Stimulated activated naive CD8-positive, alpha-beta T cell treated with anti-CD3 and anti-CD28 coated beads, Interleukin-15, Interleukin-2, amounts not matched to agents 100 U/mL and 50 U/mL, for 24 hours (primary cell): ENCODE data around the gene ODC1.

Experiments used
- ATAC-seq: fragments of 150-1000 bp; cut with Tn5 transposase; one replicate; pipeline ENCODE4 v1.10.0; 2021
- DNase-seq: peaks from one replicate; pipeline ENCODE4 v3.0.0; 2021

ODC1 gene

DNA sequence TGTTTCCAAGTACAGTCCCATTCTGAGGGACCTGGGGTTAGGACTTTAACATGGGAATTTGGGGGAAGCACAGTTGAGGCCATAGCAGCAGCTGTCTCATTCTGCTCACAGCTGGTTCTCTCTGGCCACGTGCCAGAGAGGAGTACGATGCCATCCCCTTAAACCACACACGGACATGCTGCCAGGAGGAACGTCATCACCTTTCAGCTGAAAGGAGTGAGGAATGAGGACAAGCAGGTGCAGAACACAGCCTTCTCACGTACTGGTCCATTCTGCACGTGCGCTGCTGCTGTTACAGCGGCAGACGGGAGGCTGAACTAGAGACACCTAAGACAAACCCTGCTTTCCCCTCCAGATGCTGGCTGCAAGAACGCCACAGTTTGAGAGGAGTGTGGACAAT lies 33.5 kb downstream of the ODC1 start:
- no peak for DNase-seq

DNA sequence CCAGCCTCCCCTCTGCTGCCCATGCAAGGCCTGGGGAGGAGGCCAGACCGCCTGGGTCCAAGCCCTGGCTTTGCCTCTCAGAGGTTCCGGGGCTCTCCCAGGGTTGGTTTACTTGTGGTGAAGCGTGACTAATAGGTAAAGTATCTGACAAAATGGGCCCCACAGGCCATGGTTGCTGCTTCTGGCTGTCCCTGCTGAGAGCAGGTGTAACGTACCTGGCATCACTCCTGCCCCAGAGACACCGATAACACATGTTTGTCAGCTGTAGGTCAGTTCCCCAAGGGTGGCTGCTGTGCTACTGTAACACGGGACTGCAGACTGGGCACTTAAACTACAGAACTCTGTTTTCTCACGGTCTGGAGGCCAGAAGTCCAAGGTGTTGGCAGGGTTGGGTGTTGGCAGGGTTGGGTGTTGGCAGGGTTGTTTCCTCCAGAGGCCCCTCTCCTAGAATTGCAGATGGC lies 34.1 kb downstream of the ODC1 start:
- ATAC-seq (no peak), DNase-seq (no peak)

More for the DNA sequence above, 33.5 kb downstream of the ODC1 start:
- ATAC-seq: no peak

GRCh38 chr2:10413503-10413902 lies 34.6 kb downstream of the ODC1 start:
- DNase-seq: no peak
- ATAC-seq: no peak

- DNase-seq (peak; percentile 47), ATAC-seq (no peak)
Measured at GRCh38 chr2:10412380-10412779, 35.7 kb downstream of the ODC1 start.

DNA sequence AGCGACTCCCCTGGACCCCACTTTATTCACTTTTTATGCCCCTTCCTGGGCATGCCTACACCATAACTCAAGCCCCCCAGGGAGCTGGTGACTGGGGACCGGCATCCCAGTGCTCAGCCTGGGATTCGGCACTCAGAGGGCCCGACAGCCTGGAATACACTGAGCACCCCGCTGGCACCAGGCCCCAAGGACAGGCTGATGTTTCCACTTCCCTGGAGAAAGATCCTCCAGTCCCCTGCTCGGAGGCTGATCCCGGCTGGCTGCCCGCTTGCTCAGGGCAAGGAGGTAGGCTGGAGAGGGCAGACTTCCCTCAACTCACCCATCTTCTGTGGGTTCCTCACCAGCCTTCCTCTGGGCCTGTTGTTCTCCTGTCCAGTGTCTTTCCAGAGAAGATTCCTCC lies 36.6 kb downstream of the ODC1 start:
- DNase-seq (no peak), ATAC-seq (no peak)

- ATAC-seq (no peak), DNase-seq (no peak)
Measured at GRCh38 chr2:10410823-10411437, 37.2 kb downstream of the ODC1 start.

DNA sequence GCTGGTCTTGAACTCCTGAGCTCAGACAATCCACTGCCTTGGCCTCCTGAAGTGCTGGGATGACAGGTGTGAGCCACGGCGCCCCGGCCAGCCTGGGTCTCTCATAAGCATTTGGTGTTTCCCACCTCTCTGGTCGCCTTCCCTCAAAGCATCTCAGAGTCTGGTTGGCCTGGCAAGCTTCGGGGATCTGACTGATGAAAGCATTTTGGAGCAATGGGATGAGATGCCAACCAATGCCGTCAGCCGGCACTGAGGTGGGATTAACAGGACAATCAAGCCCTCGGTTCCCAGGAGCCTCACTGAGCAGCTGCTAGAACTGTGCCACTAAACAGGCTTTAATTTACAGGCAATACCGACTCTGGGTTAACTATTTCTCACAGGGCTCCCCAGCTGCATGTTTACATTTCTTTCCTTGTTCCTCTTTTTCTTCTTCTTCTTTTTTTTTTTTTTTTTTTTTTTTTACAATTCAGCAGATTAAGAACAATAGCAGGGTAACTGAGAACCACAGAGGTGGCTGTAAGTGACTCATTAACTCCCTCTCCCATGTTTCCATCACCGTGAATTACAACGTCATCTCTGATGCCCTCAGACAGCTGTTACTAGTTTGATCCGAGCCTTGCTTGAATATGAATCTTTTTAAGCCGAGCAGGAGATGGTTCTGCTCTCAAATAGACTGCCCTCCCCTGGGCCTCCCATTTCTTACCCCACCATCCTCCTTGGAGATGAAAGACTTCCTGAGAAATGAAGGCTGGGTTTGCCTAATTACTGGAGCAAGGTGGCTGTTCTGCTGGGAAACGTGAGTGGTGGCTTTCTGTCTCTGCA lies 37.9 kb downstream of the ODC1 start:
- DNase-seq: no peak
- peak; percentile 17 for ATAC-seq

DNA sequence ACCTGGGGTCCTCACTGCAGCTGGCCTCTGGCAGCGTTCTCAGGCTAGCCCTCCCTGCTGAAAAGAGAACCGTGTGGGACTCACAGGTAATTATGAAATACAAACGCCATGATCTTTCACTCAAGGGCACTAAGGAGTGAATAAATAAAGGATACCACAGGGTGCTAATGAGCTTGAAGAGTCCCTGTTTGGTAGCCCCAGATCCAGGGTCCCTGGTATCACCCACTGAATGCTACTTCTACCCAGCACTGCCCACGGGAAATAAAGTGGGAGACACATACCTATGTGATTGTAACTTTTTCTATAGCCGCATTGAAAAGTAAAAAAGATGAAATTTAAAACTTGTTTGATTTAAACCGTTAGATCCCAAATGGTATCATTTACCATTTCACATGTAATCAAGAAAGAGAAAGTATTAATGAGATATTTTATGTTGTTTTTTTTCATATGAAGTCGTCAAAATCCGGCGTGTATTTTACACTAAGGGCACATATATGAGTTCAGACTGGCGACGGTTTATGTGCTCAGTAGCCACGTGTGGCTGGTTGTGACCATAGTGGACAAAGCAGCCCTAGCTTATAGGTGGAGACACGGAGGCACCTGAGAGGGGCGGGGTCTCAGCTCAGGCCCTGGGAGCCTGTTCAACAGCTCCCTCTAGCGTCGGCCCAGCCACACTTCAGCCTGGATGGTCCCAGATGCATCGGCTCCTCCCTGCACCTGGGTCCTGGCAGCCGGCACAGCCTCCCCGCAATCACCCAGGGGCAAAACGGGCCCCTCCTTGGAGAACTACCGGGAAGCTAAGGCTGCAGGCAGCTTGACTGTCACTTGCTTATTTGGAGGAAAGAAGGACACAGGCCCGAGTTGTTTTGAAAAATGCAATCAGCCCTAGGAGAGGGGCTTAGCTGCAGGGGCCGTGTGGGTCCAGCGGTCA lies 39.2 kb downstream of the ODC1 start:
- peak; percentile 62 for ATAC-seq
- DNase-seq: peak; percentile 86

- DNase-seq (peak; percentile 76), ATAC-seq (peak; percentile 85)
Measured at GRCh38 chr2:10407841-10408648, 40.1 kb downstream of the ODC1 start.

- ATAC-seq: no peak
- no peak for DNase-seq
Measured at GRCh38 chr2:10407432-10407831, 40.7 kb downstream of the ODC1 start.

- ATAC-seq: no peak
- no peak for DNase-seq
Measured at GRCh38 chr2:10406491-10407188, 41.5 kb downstream of the ODC1 start.

- ATAC-seq (no peak), DNase-seq (no peak)
Measured at GRCh38 chr2:10406016-10406415, 42.1 kb downstream of the ODC1 start.

DNA sequence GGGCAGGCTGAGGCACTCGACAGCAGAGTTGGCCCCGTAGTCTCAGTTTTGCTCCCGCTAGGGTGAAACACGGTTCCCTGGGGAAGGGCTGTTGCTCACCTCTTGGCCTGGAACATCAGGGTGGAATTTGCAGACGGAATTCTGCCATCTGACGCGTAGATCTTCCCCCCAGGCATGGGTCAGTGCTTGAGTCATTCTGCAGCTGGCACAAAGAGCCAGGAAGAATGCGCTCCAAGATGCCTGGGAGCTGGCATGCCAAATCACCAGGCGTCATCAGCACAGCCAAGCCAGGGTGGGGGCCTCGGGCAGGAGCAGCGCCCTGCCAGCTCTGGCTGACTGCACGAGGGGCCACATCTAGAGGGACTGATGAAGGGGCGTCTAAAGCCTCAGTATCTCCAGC lies 42.7 kb downstream of the ODC1 start:
- ATAC-seq (no peak), DNase-seq (no peak)

DNA sequence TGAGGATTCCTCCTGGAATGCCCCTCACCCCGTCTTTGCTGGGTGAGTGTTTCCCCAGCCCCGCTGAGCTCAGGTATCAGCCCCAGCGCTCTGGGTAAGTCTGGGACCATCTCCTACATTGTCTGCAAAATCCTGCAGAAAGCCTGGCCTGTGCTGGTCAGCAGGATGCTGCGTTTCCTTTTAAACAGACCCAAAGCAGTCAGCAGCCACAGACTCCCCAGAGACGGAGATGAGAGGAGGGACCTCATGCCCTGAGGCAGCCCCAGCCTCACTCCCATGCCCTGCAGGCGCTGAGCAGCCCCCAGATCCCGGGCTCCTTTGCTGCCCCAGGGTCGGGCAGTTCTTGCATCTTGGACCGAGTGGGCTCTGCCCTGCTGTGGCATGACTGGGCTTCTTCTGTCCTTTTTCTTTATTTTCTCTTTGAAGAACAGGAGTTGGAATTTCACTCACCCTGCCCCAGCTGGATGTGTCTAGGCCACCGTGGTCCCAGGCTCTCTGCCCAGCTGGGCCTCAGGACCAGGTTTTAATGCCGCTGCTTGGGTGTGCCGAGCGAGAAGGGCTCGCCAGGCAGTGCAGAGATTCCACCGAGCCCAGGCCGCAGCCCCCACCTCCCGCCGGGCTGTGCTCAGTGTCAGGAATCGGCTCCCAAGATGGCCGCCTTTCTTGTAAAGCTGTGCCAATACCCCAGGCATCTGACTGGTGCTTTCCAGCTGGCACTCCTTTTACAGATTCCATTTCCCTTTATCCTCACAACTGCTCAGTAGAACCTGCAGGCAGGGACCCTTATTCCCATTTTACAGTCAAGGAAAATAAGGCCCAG lies 43.6 kb downstream of the ODC1 start:
- DNase-seq (no peak), ATAC-seq (no peak)

DNA sequence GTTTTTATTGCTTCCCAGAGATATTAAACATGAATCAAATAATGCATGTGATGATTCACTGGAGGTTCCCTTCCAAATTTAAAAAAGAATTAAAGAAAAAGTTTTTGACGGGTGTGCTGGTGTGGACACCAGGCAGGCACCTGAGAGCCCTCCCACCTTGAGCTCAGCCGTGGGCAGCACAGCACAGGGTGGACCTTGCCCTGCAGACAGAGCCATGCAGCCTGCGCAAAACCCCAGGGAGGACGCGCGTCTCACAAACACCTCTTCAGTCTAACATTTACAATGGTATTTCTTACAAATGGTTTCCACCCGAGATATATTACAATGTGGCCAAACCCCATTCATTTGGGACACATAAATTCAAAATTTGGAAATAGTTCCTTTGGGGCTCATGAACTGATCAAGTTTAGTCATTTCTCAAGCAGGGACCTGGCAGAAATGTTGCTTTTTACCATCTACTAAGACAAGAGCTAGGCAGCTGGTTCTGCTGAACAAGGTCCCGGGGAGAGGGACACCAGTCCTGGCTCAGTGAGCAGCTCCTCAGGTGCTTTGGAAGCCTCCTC lies 45.4 kb downstream of the ODC1 start:
- no peak for DNase-seq
- no peak for ATAC-seq

DNA sequence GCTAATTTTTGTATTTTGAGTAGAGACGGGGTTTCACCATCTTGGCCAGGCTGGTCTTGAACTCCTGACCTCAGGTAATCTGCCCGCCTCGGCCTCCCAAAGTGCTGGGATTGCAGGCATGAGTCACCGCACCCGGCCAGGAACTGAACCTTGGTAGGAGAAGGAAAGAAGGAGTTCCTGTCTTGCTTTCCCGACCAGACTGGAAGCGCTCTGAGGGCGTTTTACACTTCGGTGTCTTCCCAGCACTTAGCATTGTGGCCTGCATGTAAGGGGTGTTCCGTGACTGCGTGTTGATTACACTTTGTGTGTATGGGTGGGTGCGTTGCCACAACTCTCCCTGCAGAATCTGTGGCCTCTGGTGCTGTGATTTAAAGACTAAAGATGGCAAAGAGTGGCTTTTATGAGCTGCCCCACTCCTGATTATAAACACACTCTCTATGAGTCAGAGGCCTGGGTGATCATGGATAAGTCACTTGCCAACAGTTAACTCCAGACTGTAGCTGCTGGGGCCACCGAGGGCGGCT lies 46.0 kb downstream of the ODC1 start:
- DNase-seq: no peak
- no peak for ATAC-seq

GRCh38 chr2:10400978-10401951 lies 46.9 kb downstream of the ODC1 start:
- ATAC-seq: no peak
- no peak for DNase-seq

- DNase-seq (peak; percentile 73), ATAC-seq (peak; percentile 75)
Measured at GRCh38 chr2:10400568-10400977, 47.6 kb downstream of the ODC1 start.
